Measurements from ENCODE around the gene RIT1. TPM values are rescaled to one million over a fixed set of nuclear protein-coding genes. Genes with fewer than 3 reads are reported as not detected.

The RIT1 gene
- total and polyA plus RNA-seq, 2 donors (not counting 3 experiments of a cell fraction or from before 2014, with no cell fraction given): 46.4 to 65.5 TPM

GRCh38 chr1:155893389-155894142, 17.6 kb downstream of the RIT1 start:
- POLR2A ChIA-PET: interaction anchor here (0.6 to 2.1 kb wide), 5 partner anchors 16 to 114 kb away, joined by 3 to 14 read pairs (median 5); partner anchors contain the start of genes GON4L and SYT11
- peaks cover 40% of the 10 kb centered on the region for H3K4me1 ChIP-seq (ENCODE audit: control insufficient read depth, extremely low read depth, insufficient read depth, low read length)
- dilution Hi-C loops (cut with MboI; ENCODE audit: extremely low pct_ligation_motif_present, low sequenced_read_pairs) (no loop called here), intact Hi-C loops (cut with micrococcal nuclease) (loop anchor here (1.0 kb wide), 1 partner anchor 33 kb away; no protein-coding TSS in a partner anchor)
- H3K27me3 ChIP-seq (ENCODE audit: control insufficient read depth in 2 of 2, insufficient read depth in 2 of 2, low read length in 2 of 2): no peaks in the 10 kb centered on the region
- no peaks in the 10 kb centered on the region for H3K9me1 ChIP-seq (replicated peaks; ENCODE audit: control insufficient read depth, extremely low read depth, insufficient read depth, low read length)
- H4K20me1 ChIP-seq (replicated peaks; ENCODE audit: control insufficient read depth, extremely low read depth, insufficient read depth, low read length): no peaks in the 10 kb centered on the region
- H3K36me3 ChIP-seq (ENCODE audit: control insufficient read depth in 2 of 2, extremely low read depth in 1 of 2, insufficient read depth in 2 of 2, low read length in 2 of 2): peaks cover 0 to 6% of the 10 kb centered on the region in 2 experiments
- BruUV-seq (replicated peaks): TSS peak; percentile 94
- CTCF ChIA-PET: interaction anchor here (0.5 to 1.9 kb wide), 12 partner anchors 9 to 826 kb away, joined by 3 to 6 read pairs (median 3); partner anchors contain the start of gene GON4L
- peak overlapping the region; percentile 97 for H3K9ac ChIP-seq (replicated peaks; ENCODE audit: extremely low read depth, insufficient read depth, low read length)
- peak overlapping the region; percentile 100 for H3K27ac ChIP-seq (ENCODE audit: insufficient read depth, low read depth, low read length)
- H3K9me3 ChIP-seq (replicated peaks; ENCODE audit: control insufficient read depth, insufficient read depth, low read length): no peaks in the 10 kb centered on the region
- DNase-seq (ENCODE audit: low read depth, low spot score): peak; percentile 93
- peak overlapping the region; percentile 97 for H3K4me2 ChIP-seq (ENCODE audit: insufficient read depth, low read length)
- H3K4me3 ChIP-seq (replicated peaks in 1 of 3; ENCODE audit: insufficient read depth in 1 of 3, low read depth in 1 of 3, low read length in 3 of 3): peak overlapping the region in 2 of 3 experiments; percentile 16 to 49
- FAIRE-seq: peak; percentile 100
- no peak overlapping the region for H2AFZ ChIP-seq (ENCODE audit: low read depth, low read length)
- no peaks in the 10 kb centered on the region for H3K79me2 ChIP-seq (ENCODE audit: control insufficient read depth, insufficient read depth, low read length)
- no peak for TF ChIP-seq POLR2A (IDR thresholded peaks at IDR 0.05; ENCODE audit: low read depth, low read length)
- no peak for TF ChIP-seq MYC (IDR thresholded peaks at IDR 0.05; ENCODE audit: low read depth, low read length)
- no peak for TF ChIP-seq CTCF (IDR thresholded peaks at IDR 0.05; ENCODE audit: extremely low read depth in 1 of 2, insufficient read depth in 1 of 2, low read depth in 1 of 2, low read length in 2 of 2)
- TF ChIP-seq POLR2AphosphoS5 (IDR thresholded peaks at IDR 0.05; ENCODE audit: insufficient read depth, low read depth, low read length): peak; percentile 76
- TF ChIP-seq GATA2 (IDR thresholded peaks at IDR 0.05; ENCODE audit: insufficient read depth, insufficient read length, low read depth, low read length): no peak
- TF ChIP-seq FOS (IDR thresholded peaks at IDR 0.05; ENCODE audit: borderline replicate concordance, insufficient read depth, low read length): peak; percentile 88
- peak; percentile 98 for TF ChIP-seq JUN (IDR thresholded peaks at IDR 0.05; ENCODE audit: borderline replicate concordance, insufficient read depth, insufficient read length, low read depth)
- TF ChIP-seq EZH2 (IDR thresholded peaks at IDR 0.05; ENCODE audit: borderline replicate concordance, low read depth, low read length, severe bottlenecking): no peak
- TF ChIP-seq MAX (IDR thresholded peaks at IDR 0.05; ENCODE audit: insufficient read depth, insufficient read length): peak; percentile 92
